ENCODE data around the gene KIF21B.

GRCh38 chr1:201016943-201017827 is 6.3 kb downstream of the KIF21B start:
- TF ChIP-seq GATA3 (IDR thresholded peaks at IDR 0.05; ENCODE audit: low read depth, low read length) = no peak
- no peak for TF ChIP-seq GATA2 (IDR thresholded peaks at IDR 0.05; ENCODE audit: low read depth, low read length)

All from SH-SY5Y (cell line).